GM13976 (cell line): ENCODE data around the gene ANKRD11.

ENCODE experiments used
- DNase-seq: peaks from one replicate; pipeline ENCODE4 v3.0.0; 2012; ENCODE audit warnings: low spot score
- in situ Hi-C: fragments of 300-500 bp; cut with MboI; formaldehyde crosslinking; loops from one replicate; pipeline ENCODE4 v1.12.0; 2022; ENCODE audit warnings: low sequenced_read_pairs, mixed read lengths, inconsistent platforms; ENCODE audit not compliant: unreplicated experiment
- TF ChIP-seq, protein P1 (sequence below): IDR thresholded peaks from 2 replicates; pipeline ENCODE4 v1.5.1; 2012; ENCODE audit warnings: borderline replicate concordance, mild to moderate bottlenecking; ENCODE audit not compliant: insufficient read depth; ENCODE audit errors: extremely low read depth, missing control alignments, control extremely low read depth

The ANKRD11 gene

GRCh38 chr16:89376812-89377452 lies 113.4 kb downstream of the ANKRD11 start:
- in situ Hi-C loops, result no loop called here
- TF ChIP-seq, protein P1, sequence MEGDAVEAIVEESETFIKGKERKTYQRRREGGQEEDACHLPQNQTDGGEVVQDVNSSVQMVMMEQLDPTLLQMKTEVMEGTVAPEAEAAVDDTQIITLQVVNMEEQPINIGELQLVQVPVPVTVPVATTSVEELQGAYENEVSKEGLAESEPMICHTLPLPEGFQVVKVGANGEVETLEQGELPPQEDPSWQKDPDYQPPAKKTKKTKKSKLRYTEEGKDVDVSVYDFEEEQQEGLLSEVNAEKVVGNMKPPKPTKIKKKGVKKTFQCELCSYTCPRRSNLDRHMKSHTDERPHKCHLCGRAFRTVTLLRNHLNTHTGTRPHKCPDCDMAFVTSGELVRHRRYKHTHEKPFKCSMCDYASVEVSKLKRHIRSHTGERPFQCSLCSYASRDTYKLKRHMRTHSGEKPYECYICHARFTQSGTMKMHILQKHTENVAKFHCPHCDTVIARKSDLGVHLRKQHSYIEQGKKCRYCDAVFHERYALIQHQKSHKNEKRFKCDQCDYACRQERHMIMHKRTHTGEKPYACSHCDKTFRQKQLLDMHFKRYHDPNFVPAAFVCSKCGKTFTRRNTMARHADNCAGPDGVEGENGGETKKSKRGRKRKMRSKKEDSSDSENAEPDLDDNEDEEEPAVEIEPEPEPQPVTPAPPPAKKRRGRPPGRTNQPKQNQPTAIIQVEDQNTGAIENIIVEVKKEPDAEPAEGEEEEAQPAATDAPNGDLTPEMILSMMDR, result no peak
- DNase-seq, result no peak

GRCh38 chr16:89375686-89376085 lies 114.7 kb downstream of the ANKRD11 start:
- no peak for DNase-seq
- TF ChIP-seq, protein P1, result no peak
- in situ Hi-C loops, result no loop called here

- in situ Hi-C loops, result no loop called here
- DNase-seq, result peak; percentile 58
- TF ChIP-seq, protein P1, result no peak
Observed at GRCh38 chr16:89375021-89375420, 115.3 kb downstream of the ANKRD11 start.

- in situ Hi-C loops, result no loop called here
- TF ChIP-seq, protein P1, result no peak
- no peak for DNase-seq
Observed at GRCh38 chr16:89374393-89374960, 115.9 kb downstream of the ANKRD11 start.

DNA sequence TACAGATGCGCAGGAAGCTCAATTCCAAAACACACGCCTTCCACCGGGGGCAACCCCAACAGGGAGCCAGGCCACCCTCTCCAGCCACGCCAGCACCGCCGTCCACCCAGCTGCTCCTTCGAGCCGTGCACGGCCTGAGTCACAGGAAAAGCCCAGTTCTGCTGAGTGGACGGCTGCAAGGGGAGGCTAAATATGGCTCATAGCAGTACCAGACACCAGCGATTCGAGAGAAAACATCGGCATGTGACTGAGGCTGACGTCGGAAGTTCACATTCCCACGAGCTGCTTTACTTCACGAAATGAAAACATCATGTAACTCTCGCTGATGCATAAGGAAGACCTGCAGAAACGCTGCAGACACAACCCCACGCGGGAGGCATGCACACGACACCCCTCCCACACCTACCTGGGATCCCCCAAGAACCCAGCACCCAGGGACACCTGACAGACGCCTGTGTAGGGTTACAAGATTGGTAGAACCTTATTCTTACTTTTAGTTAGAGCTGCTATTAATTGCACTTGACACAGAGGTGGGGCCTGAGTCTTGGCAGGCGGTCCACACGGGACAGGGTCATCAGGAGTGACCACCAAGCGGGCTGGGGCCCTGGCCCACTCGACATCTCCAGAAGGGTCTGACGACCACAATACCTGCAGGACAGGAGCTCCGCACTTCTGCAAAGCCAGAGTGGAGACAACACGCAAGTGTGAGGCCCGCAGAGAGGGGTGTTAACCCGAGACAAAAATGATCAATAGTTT lies 116.8 kb downstream of the ANKRD11 start:
- TF ChIP-seq, protein P1, result no peak
- in situ Hi-C loops, result no loop called here
- no peak for DNase-seq

- in situ Hi-C loops, result no loop called here
- TF ChIP-seq, protein P1, result no peak
- DNase-seq, result no peak
Observed at GRCh38 chr16:89371968-89372634, 118.3 kb downstream of the ANKRD11 start.
